Ascending aorta (tissue), 2 donors: ENCODE data around the gene SLFNL1. TPM values are rescaled to one million over a fixed set of nuclear protein-coding genes. Genes with fewer than 3 reads are reported as not detected.
A peak's percentile ranks its signal among the peaks of the same experiment; 100 is the strongest.

Experiments
- DNase-seq, 2 donors: peaks; one replicate each; pipeline ENCODE4 v3.0.0-alpha.2; 2019; ENCODE audit warnings: low spot score in 2 of 2
- H3K27ac ChIP-seq, 2 donors: fragments of 200-600 bp; sonication (generic); one replicate each; pipeline ENCODE4 v1.5.1; 2016 to 2017; ENCODE audit warnings: mild to moderate bottlenecking in 1 of 2
- H3K27me3 ChIP-seq: fragments of 200-600 bp; sonication (generic); one replicate; pipeline ENCODE4 v1.5.1; 2017
- H3K36me3 ChIP-seq, 2 donors: fragments of 200-600 bp; sonication (generic); one replicate each; pipeline ENCODE4 v1.5.1; 2016
- H3K4me1 ChIP-seq, 2 donors: fragments of 200-600 bp; sonication (generic); one replicate each; pipeline ENCODE4 v1.5.1; 2016 to 2017; ENCODE audit warnings: mild to moderate bottlenecking in 1 of 2
- H3K4me3 ChIP-seq, 2 donors: fragments of 200-600 bp; sonication (generic); one replicate each; pipeline ENCODE4 v1.5.1; 2016 to 2017; ENCODE audit warnings: mild to moderate bottlenecking in 1 of 2
- H3K9me3 ChIP-seq, 2 donors: fragments of 200-600 bp; sonication (generic); one replicate each; pipeline ENCODE4 v1.5.1; 2016
- intact Hi-C: fragments of 100-400 bp; cut with DNase I; formaldehyde crosslinking; loops from one replicate; pipeline ENCODE4 v1.15.1; 2023
- total RNA-seq: library from RNA; depleted of rRNA; stranded (reverse); fragments of >200 nt; gene quantifications from one replicate; pipeline ENCODE4 v1.1.0, GENCODE V29; 2016
- TF ChIP-seq, protein P1 (sequence below), 3 experiments: fragments of 200-600 bp in 2 of 3; fragments of 450-650 bp in 1 of 3; sonication (generic) in 2 of 3; IDR thresholded peaks; one replicate each; pipeline ENCODE4 v1.5.1; 2016 to 2019; ENCODE audit warnings: antibody characterized with exemption in 3 of 3, mild to moderate bottlenecking in 1 of 3, moderate library complexity in 1 of 3

Gene SLFNL1
- not detected for total RNA-seq

DNA sequence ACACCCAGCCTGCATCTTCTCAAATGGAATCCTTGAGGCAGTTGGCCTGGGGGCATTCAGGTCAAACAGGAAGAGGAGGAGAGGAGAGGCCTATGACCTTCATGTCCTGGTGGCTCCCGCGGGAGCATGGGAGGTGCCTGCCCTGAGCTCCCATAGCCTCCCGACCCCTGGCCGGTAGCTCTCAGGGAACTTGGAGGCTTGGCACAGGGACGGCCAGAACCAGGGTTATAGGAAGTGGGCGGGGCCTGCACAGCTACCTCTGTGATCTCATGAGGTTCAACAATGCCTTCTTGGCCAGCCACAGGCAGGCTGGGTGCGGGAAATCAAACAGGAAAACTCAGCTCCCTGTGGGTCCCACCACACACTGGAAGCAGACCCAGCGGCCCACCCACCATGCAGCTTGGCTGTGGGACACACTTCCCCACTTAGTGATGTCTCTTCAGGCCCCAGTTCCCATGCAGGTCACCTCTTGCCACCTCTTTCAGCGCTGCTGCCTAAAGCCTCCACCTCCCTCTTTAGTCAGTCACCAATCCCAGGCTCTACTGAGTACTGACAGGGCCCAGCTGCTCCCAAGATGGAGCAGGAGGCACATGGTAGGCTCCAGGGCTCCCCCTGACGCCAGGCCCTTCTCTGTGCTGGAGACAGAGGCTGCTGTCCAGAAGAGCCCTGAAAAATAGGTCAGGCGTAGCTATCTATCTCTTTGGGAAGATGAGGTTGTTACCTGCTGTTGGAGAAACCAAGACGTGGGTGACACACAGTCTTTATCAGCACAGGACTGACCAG, at the start of gene SLFNL1:
TSS of gene SLFNL1 (minus strand) at position 200 of the 783 bp plus-strand sequence. CDS start 1,065 bp downstream, outside the sequence.
- intact Hi-C loops, result no loop called here

DNA sequence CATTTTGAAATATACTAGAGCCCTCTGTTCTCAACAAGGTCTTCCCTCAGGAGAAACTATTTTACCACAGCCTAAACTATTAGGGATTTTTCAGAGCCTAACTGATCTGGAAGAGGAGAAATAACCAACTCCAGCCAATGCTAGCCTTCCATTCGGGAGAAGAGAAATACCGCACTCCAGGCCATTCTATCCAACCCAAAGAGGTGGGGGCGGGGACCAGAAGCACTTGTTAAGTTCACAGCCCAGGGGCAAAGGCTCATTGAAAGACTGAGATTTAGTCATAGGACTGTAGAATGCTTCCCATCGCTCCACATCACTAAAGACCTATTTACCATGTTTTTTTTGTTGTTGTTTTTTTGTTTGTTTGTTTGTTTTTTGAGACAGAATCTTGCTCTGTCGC, 35.4 kb upstream of the SLFNL1 start:
- Histone ChIP-seq H3K9me3 (no peaks in the 10 kb centered on the region), H3K27me3 (no peaks in the 10 kb centered on the region), H3K4me1 (no peaks in the 10 kb centered on the region), H3K36me3 (peaks cover 3 to 36% of the 10 kb centered on the region in 2 donors), H3K27ac (no peak overlapping the region), H3K4me3 (no peak overlapping the region)
- no peak for DNase-seq
- TF ChIP-seq, protein P1, sequence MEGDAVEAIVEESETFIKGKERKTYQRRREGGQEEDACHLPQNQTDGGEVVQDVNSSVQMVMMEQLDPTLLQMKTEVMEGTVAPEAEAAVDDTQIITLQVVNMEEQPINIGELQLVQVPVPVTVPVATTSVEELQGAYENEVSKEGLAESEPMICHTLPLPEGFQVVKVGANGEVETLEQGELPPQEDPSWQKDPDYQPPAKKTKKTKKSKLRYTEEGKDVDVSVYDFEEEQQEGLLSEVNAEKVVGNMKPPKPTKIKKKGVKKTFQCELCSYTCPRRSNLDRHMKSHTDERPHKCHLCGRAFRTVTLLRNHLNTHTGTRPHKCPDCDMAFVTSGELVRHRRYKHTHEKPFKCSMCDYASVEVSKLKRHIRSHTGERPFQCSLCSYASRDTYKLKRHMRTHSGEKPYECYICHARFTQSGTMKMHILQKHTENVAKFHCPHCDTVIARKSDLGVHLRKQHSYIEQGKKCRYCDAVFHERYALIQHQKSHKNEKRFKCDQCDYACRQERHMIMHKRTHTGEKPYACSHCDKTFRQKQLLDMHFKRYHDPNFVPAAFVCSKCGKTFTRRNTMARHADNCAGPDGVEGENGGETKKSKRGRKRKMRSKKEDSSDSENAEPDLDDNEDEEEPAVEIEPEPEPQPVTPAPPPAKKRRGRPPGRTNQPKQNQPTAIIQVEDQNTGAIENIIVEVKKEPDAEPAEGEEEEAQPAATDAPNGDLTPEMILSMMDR (IDR thresholded peaks at IDR 0.05), result no peak
- intact Hi-C loops, result no loop called here

More for the DNA sequence above, at the start of gene SLFNL1:
- no peak for DNase-seq
- Histone ChIP-seq H3K9me3 (no peaks in the 10 kb centered on the region), H3K27ac (peak within 1 kb of the TSS in 1 of 2 donors; percentile 36), H3K4me3 (no peak within 1 kb of the TSS), H3K36me3 (peaks cover 14 to 41% of the 10 kb centered on the region in 2 donors), H3K27me3 (no peaks in the 10 kb centered on the region), H3K4me1 (peaks cover 0 to 3% of the 10 kb centered on the region in 2 donors)
- TF ChIP-seq, protein P1 (IDR thresholded peaks at IDR 0.05), result no peak

DNA sequence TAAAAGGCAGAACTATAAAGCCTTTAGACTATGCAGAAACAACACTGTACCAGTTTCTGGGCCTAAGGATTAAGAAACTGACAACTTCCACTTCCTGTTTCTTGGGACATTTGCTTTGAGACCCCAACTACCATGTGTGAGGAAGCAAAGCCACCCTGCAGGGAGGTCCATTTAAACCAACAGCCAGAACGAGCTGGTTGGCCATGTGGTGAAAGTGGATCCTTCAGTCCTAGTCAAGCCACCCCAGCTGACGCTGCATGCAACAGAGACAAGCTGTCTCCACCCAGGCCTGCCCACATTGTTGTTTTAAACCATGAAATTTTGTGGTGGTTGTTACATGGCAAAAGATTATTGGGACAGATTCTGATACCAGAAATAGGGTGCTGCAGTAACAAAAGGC, 31.8 kb upstream of the SLFNL1 start:
- Histone ChIP-seq H3K4me1 (no peaks in the 10 kb centered on the region), H3K27ac (no peak overlapping the region), H3K36me3 (peaks cover 0 to 20% of the 10 kb centered on the region in 2 donors), H3K9me3 (no peaks in the 10 kb centered on the region), H3K4me3 (no peak overlapping the region), H3K27me3 (no peaks in the 10 kb centered on the region)
- intact Hi-C loops, result no loop called here
- TF ChIP-seq, protein P1 (IDR thresholded peaks at IDR 0.05), result no peak
- DNase-seq, result no peak

DNA sequence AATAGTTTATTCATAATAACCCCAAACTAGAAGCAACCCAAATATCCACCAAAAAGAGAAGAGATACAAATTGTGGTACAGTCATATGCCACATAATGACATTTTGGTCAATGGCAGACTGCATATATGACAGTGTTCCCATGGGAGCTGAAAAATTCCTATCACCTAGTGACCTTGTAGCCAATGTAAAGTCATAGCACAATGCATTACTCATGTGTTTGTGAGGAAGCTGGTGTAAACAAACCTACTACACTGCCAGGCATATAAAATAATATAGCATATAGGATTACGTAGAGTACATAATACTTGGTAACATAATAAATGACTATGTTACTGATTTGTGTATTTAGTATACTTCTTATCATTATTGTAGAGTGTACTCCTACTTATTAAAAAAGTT, 29.5 kb upstream of the SLFNL1 start:
- Histone ChIP-seq H3K27me3 (no peaks in the 10 kb centered on the region), H3K27ac (no peak overlapping the region), H3K4me3 (no peak overlapping the region), H3K9me3 (no peaks in the 10 kb centered on the region), H3K4me1 (peaks cover 0 to 18% of the 10 kb centered on the region in 2 donors), H3K36me3 (peaks cover 2 to 29% of the 10 kb centered on the region in 2 donors)
- intact Hi-C loops, result no loop called here
- TF ChIP-seq, protein P1 (IDR thresholded peaks at IDR 0.05), result no peak
- no peak for DNase-seq

DNA sequence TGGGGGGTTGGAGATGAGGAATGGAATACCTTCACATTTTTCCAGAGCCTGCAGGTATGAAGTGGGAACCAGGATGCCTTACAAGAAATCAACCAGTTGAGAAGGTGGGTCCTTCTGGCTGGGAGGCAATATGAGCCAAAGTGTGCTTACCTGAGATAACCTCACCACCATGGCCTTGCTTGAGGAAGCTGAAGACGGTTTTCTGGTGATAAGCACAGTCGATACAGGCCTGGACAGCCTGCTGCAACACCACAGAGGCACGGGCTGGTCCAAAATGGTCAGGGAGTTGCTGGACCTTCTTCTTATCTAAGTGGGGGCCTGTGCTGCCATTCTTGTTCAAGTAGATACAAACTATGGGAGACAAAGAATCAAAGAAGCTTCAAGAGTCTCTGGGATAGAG, 27.0 kb upstream of the SLFNL1 start:
- peaks cover 2 to 21% of the 10 kb centered on the region in 2 donors for H3K36me3 ChIP-seq
- intact Hi-C loops, result loop anchor here (5.0 to 10.0 kb wide), 2 partner anchors 66 to 316 kb away; partner anchors contain the start of gene FOXO6

More for the DNA sequence above, 27.0 kb upstream of the SLFNL1 start:
- no peaks in the 10 kb centered on the region for H3K9me3 ChIP-seq
- H3K27me3 ChIP-seq, result no peaks in the 10 kb centered on the region
- TF ChIP-seq, protein P1 (IDR thresholded peaks at IDR 0.05), result no peak
- H3K4me1 ChIP-seq, result peaks cover 6 to 35% of the 10 kb centered on the region in 2 donors
- H3K27ac ChIP-seq, result peak overlapping the region; percentile 6 to 76
- DNase-seq, result no peak
- no peak overlapping the region for H3K4me3 ChIP-seq
